ENCODE results near the gene MAN2A2. TPM values are rescaled to one million over a fixed set of nuclear protein-coding genes. Genes with fewer than 3 reads are reported as not detected.

Gene MAN2A2
- total and polyA plus RNA-seq, 2 donors (not counting 3 experiments of a cell fraction or from before 2014, with no cell fraction given), result 60.9 to 77.7 TPM

DNA sequence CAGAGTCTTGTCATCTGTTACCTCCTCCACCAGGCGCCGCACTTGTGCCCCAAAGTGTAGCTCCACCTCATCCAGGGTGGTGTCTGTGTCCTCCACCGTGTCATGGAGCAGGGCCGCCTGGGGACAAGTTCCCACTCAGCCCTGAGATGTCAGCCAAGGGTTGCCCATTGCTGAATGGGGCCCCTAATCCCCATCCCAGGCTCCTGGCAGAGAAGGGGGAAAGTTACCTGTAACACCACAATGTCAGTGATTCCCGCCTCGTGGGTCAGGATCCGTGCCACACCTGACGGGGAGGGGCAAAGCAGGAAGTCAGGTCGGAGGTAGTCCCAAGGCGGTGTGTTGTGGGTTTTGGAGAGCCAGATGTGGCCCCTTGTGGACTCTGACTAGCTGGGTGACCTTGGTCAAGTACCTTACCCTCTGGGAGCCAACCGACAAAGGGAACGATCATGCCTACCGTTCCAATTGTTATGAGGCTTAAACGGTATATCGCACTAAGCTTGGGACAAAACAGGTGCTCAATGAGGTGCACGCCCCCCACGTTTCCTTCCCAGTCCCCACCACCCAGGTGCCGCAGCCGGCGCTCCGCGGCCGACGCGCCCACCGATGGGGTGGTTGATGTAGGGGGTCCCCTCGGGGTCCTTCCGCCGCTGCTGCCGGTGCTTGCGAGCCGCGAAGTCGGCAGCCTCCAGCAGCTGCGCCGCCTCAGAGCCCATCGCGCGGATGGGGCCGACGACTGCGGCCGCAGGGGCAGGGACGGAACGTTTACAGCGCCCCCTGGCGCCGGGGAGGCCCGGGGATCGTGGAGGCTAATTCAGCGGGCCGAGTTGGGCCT is 28.9 kb downstream of the MAN2A2 start, which contains the start of gene HDDC3:
TSS of gene HDDC3 (minus strand) at position 722 of the 832 bp plus-strand sequence. CDS start at position 713, 9 bp downstream.
- intact Hi-C loops (cut with micrococcal nuclease), result loop anchor here (1.0 to 5.0 kb wide), 4 partner anchors 24 to 430 kb away; partner anchors contain the start of gene PRC1
- FAIRE-seq (peak; percentile 95), DNase-seq (ENCODE audit: low read depth, low spot score) (peak; percentile 79)
- peak within 1 kb of the TSS; percentile 56 for H3K4me2 ChIP-seq (ENCODE audit: insufficient read depth, low read length)
- peaks cover 16% of the 10 kb centered on the region for H3K79me2 ChIP-seq (ENCODE audit: control insufficient read depth, insufficient read depth, low read length)
- TF ChIP-seq GATA2 (IDR thresholded peaks at IDR 0.05; ENCODE audit: insufficient read depth, insufficient read length, low read depth, low read length) (no peak), MYC (IDR thresholded peaks at IDR 0.05; ENCODE audit: low read depth, low read length) (no peak), POLR2A (IDR thresholded peaks at IDR 0.05; ENCODE audit: low read depth, low read length) (peak; percentile 74), CTCF (IDR thresholded peaks at IDR 0.05; ENCODE audit: extremely low read depth in 1 of 2, insufficient read depth in 1 of 2, low read depth in 1 of 2, low read length in 2 of 2) (peak; percentile 98), POLR2AphosphoS5 (IDR thresholded peaks at IDR 0.05; ENCODE audit: insufficient read depth, low read depth, low read length) (peak; percentile 83), FOS (IDR thresholded peaks at IDR 0.05; ENCODE audit: borderline replicate concordance, insufficient read depth, low read length) (no peak), EZH2 (IDR thresholded peaks at IDR 0.05; ENCODE audit: borderline replicate concordance, low read depth, low read length, severe bottlenecking) (no peak)
- TF ChIP-seq, protein P1, sequence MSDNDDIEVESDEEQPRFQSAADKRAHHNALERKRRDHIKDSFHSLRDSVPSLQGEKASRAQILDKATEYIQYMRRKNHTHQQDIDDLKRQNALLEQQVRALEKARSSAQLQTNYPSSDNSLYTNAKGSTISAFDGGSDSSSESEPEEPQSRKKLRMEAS (IDR thresholded peaks at IDR 0.05; ENCODE audit: insufficient read depth, insufficient read length), result no peak
- ChIA-PET CTCF (interaction anchor here (0.6 to 8.1 kb wide), 26 partner anchors 10 to 611 kb away, joined by 3 to 66 read pairs (median 6); partner anchors contain the start of genes FES, MAN2A2, PRC1 and RCCD1), POLR2A (interaction anchor here (1.2 kb wide), 1 partner anchor 284 kb away, joined by 3 read pairs; no protein-coding TSS in a partner anchor)
- H3K4me3 ChIP-seq (replicated peaks in 1 of 3; ENCODE audit: insufficient read depth in 1 of 3, low read depth in 1 of 3, low read length in 3 of 3), result peak within 1 kb of the TSS; percentile 33 to 80 (median 62)
- dilution Hi-C loops (cut with MboI; ENCODE audit: extremely low pct_ligation_motif_present, low sequenced_read_pairs), result no loop called here
- no peaks in the 10 kb centered on the region for H3K27me3 ChIP-seq (ENCODE audit: control insufficient read depth in 2 of 2, insufficient read depth in 2 of 2, low read length in 2 of 2)
- peaks cover 36% of the 10 kb centered on the region for H3K4me1 ChIP-seq (ENCODE audit: control insufficient read depth, extremely low read depth, insufficient read depth, low read length)
- no peaks in the 10 kb centered on the region for H4K20me1 ChIP-seq (replicated peaks; ENCODE audit: control insufficient read depth, extremely low read depth, insufficient read depth, low read length)
- H3K9me3 ChIP-seq (replicated peaks; ENCODE audit: control insufficient read depth, insufficient read depth, low read length), result no peaks in the 10 kb centered on the region
- peak within 1 kb of the TSS; percentile 35 for H3K9ac ChIP-seq (replicated peaks; ENCODE audit: extremely low read depth, insufficient read depth, low read length)
- H2AFZ ChIP-seq (ENCODE audit: low read depth, low read length), result peak within 1 kb of the TSS; percentile 65
- no peak within 1 kb of the TSS for H3K27ac ChIP-seq (ENCODE audit: insufficient read depth, low read depth, low read length)
- H3K9me1 ChIP-seq (replicated peaks; ENCODE audit: control insufficient read depth, extremely low read depth, insufficient read depth, low read length), result no peaks in the 10 kb centered on the region
- TSS peak; percentile 15 for BruUV-seq (replicated peaks)
- peaks cover 0 to 2% of the 10 kb centered on the region in 2 experiments for H3K36me3 ChIP-seq (ENCODE audit: control insufficient read depth in 2 of 2, extremely low read depth in 1 of 2, insufficient read depth in 2 of 2, low read length in 2 of 2)
